Measurements from ENCODE around the gene CAMK1D. TPM values are rescaled to one million over a fixed set of nuclear protein-coding genes. Genes with fewer than 3 reads are reported as not detected.

CAMK1D gene
- total and polyA plus RNA-seq, 2 experiments from 2014 or later: 4.6 to 7.2 TPM

- Histone ChIP-seq H3F3A (replicated peaks; ENCODE audit: low read depth) (no peaks in the 10 kb centered on the region), H3K36me3 (ENCODE audit: insufficient read depth) (no peaks in the 10 kb centered on the region), H3K27me3 (ENCODE audit: insufficient read depth) (no peaks in the 10 kb centered on the region), H2AFZ (no peak overlapping the region), H3K9me2 (ENCODE audit: insufficient read depth) (0 out of 2 replicates have a peak, but pooled peaks cover 3% of the 10 kb centered on the region), H4K20me1 (replicated peaks; ENCODE audit: insufficient read depth) (no peaks in the 10 kb centered on the region), H3K79me2 (replicated peaks; ENCODE audit: insufficient read depth) (no peaks in the 10 kb centered on the region), H3K27ac (ENCODE audit: low read depth) (no peak overlapping the region), H3K4me1 (ENCODE audit: insufficient read depth) (no peaks in the 10 kb centered on the region), H3K4me3 (no peak overlapping the region), H3K4me2 (no peak overlapping the region)
- Mint-ChIP-seq H3K36me3 (ENCODE audit: low read depth) (no peaks in the 10 kb centered on the region), H3K9me3 (peaks cover 2% of the 10 kb centered on the region; the same call in 1 of the 3 replicates), H3K27me3 (ENCODE audit: insufficient read depth, low read depth, poor library complexity) (no peaks in the 10 kb centered on the region), H3K27ac (no peak overlapping the region; the same call in 1 of the 2 replicates), H3K4me1 (no peaks in the 10 kb centered on the region), H3K4me3 (no peak overlapping the region)
- no peak for ATAC-seq
- no peak for DNase-seq (ENCODE audit: low spot score)
- TF ChIP-seq NANOG (IDR thresholded peaks at IDR 0.05; ENCODE audit: borderline replicate concordance): no peak
- TF ChIP-seq EZH2phosphoT487 (IDR thresholded peaks at IDR 0.05; ENCODE audit: unreplicated experiment): no peak
- TF ChIP-seq ZNF331 (CRISPR knock-in tag; IDR thresholded peaks at IDR 0.05; ENCODE audit: low read depth): no peak
- TF ChIP-seq POLR2AphosphoS5 (IDR thresholded peaks at IDR 0.05; ENCODE audit: low read depth): no peak
- no peak for TF ChIP-seq EZH2 (IDR thresholded peaks at IDR 0.05; ENCODE audit: low read depth, unreplicated experiment)
- no peak for TF ChIP-seq JUNB (IDR thresholded peaks at IDR 0.05; ENCODE audit: unreplicated experiment)
- TF ChIP-seq ETS1 (IDR thresholded peaks at IDR 0.05): no peak
Observed at GRCh38 chr10:12650538-12651298, 301.4 kb downstream of the CAMK1D start.

- Mint-ChIP-seq H3K4me3 (no peak overlapping the region), H3K4me1 (no peaks in the 10 kb centered on the region), H3K9me3 (peaks cover 2% of the 10 kb centered on the region; the same call in 1 of the 3 replicates), H3K27ac (no peak overlapping the region), H3K36me3 (ENCODE audit: low read depth) (no peaks in the 10 kb centered on the region; the same call in 2 of the 3 replicates), H3K27me3 (ENCODE audit: insufficient read depth, low read depth, poor library complexity) (no peaks in the 10 kb centered on the region)
- Histone ChIP-seq H3K4me1 (ENCODE audit: insufficient read depth) (no peaks in the 10 kb centered on the region), H4K20me1 (replicated peaks; ENCODE audit: insufficient read depth) (no peaks in the 10 kb centered on the region), H3K79me2 (replicated peaks; ENCODE audit: insufficient read depth) (no peaks in the 10 kb centered on the region), H3K4me3 (no peak overlapping the region), H3K36me3 (ENCODE audit: insufficient read depth) (no peaks in the 10 kb centered on the region), H3F3A (replicated peaks; ENCODE audit: low read depth) (no peaks in the 10 kb centered on the region), H2AFZ (no peak overlapping the region), H3K4me2 (no peak overlapping the region), H3K27ac (ENCODE audit: low read depth) (no peak overlapping the region), H3K9me2 (ENCODE audit: insufficient read depth) (no peaks in the 10 kb centered on the region), H3K27me3 (ENCODE audit: insufficient read depth) (no peaks in the 10 kb centered on the region)
- ATAC-seq (no peak; the same call in 2 of the 3 replicates), DNase-seq (ENCODE audit: low spot score) (no peak)
- TF ChIP-seq JUNB (IDR thresholded peaks at IDR 0.05; ENCODE audit: unreplicated experiment) (no peak), STAT1 (IDR thresholded peaks at IDR 0.05; ENCODE audit: unreplicated experiment) (no peak), REST (IDR thresholded peaks at IDR 0.05; ENCODE audit: unreplicated experiment) (no peak), ZNF331 (CRISPR knock-in tag; IDR thresholded peaks at IDR 0.05; ENCODE audit: low read depth) (no peak)
Observed at GRCh38 chr10:12655940-12656339, 306.6 kb downstream of the CAMK1D start.
